ENCODE results near the gene TLN1. TPM values are rescaled to one million over a fixed set of nuclear protein-coding genes. Genes with fewer than 3 reads are reported as not detected.

The TLN1 gene
- polyA plus RNA-seq, 3 donors: 46.6 to 251 (median 93.0) TPM

GRCh38 chr9:35714579-35715252 lies 17.3 kb downstream of the TLN1 start:
- Histone ChIP-seq H2AFZ (ENCODE audit: insufficient read depth, low read depth, low read length, poor library complexity, severe bottlenecking) (no peak overlapping the region), H3K4me2 (replicated peaks; ENCODE audit: extremely low read depth, low read length, poor library complexity, severe bottlenecking) (no peak overlapping the region), H3K9ac (ENCODE audit: insufficient read depth, low read length, poor library complexity, severe bottlenecking) (no peak overlapping the region), H3K27me3 (ENCODE audit: control insufficient read depth in 2 of 2, insufficient read depth in 2 of 2, low read length in 2 of 2) (no peaks in the 10 kb centered on the region), H3K4me3 (replicated peaks in 1 of 3; ENCODE audit: low read depth in 2 of 3, low read length in 3 of 3) (no peak overlapping the region), H3K9me3 (replicated peaks in 1 of 2; ENCODE audit: control insufficient read depth in 1 of 2, insufficient read depth in 1 of 2, low read length in 2 of 2) (no peaks in the 10 kb centered on the region), H3K4me1 (ENCODE audit: control insufficient read depth in 1 of 2, insufficient read depth in 2 of 2, low read length in 2 of 2) (no peaks in the 10 kb centered on the region), H3K36me3 (replicated peaks in 1 of 2; ENCODE audit: control insufficient read depth in 1 of 2, insufficient read depth in 2 of 2, low read length in 2 of 2) (peaks cover 96 to 100% of the 10 kb centered on the region in 2 donors), H4K20me1 (ENCODE audit: insufficient read depth, low read length) (peaks cover 99% of the 10 kb centered on the region), H3K27ac (ENCODE audit: low read depth in 1 of 2, low read length in 2 of 2) (peak overlapping the region in 1 of 2 donors; percentile 44), H3K79me2 (ENCODE audit: insufficient read depth, low read length) (peaks cover 10% of the 10 kb centered on the region)
- TF ChIP-seq, protein P1, sequence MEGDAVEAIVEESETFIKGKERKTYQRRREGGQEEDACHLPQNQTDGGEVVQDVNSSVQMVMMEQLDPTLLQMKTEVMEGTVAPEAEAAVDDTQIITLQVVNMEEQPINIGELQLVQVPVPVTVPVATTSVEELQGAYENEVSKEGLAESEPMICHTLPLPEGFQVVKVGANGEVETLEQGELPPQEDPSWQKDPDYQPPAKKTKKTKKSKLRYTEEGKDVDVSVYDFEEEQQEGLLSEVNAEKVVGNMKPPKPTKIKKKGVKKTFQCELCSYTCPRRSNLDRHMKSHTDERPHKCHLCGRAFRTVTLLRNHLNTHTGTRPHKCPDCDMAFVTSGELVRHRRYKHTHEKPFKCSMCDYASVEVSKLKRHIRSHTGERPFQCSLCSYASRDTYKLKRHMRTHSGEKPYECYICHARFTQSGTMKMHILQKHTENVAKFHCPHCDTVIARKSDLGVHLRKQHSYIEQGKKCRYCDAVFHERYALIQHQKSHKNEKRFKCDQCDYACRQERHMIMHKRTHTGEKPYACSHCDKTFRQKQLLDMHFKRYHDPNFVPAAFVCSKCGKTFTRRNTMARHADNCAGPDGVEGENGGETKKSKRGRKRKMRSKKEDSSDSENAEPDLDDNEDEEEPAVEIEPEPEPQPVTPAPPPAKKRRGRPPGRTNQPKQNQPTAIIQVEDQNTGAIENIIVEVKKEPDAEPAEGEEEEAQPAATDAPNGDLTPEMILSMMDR (IDR thresholded peaks at IDR 0.05): no peak
- H3K9me3 Mint-ChIP-seq: no peaks in the 10 kb centered on the region
- no peak for DNase-seq
- intact Hi-C loops (cut with micrococcal nuclease): no loop called here
- peak overlapping the region in 4 of 7 donors; percentile 11 to 55 (median 30) for H3K27ac Mint-ChIP-seq
- WGBS (ENCODE audit: insufficient coverage): 95% methylated on average over 10 of the region's 13 CpGs
- H3K4me1 Mint-ChIP-seq: no peaks in the 10 kb centered on the region
- H3K4me3 Mint-ChIP-seq: no peak overlapping the region
- peaks cover 0 to 92% of the 10 kb centered on the region in 2 donors for H3K36me3 Mint-ChIP-seq
- H3K27me3 Mint-ChIP-seq (ENCODE audit: low read depth in 3 of 3): peaks cover 0 to 2% (median 0%) of the 10 kb centered on the region in 3 donors

DNA sequence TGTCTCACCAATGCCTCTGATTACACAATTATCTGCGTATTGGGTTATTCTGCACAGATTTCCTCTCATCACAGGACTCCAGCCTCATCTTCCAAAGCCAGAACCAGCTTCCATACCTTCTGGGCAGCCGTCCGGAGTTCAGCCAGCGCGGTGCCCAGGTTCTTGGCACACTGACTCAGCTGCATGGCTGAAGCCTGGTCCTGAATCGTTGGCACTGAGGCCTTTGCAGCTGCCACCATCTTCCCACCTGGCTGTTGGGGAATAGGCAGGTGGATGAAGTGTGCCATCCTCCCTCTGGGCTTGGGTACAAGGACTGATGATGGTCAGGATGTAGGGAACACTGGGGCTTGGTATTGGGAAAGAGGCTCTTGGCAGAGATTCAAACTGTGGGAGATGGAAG lies 17.9 kb downstream of the TLN1 start:
- no peak overlapping the region for H3K4me2 ChIP-seq (replicated peaks; ENCODE audit: extremely low read depth, low read length, poor library complexity, severe bottlenecking)
- Mint-ChIP-seq H3K27ac (no peak overlapping the region), H3K4me1 (no peaks in the 10 kb centered on the region), H3K4me3 (no peak overlapping the region), H3K36me3 (peaks cover 0 to 90% of the 10 kb centered on the region in 2 donors), H3K9me3 (no peaks in the 10 kb centered on the region), H3K27me3 (ENCODE audit: low read depth in 3 of 3) (peaks cover 0 to 2% (median 0%) of the 10 kb centered on the region in 3 donors)
- WGBS (ENCODE audit: insufficient coverage): 97% methylated on average over 5 of the region's 6 CpGs
- no peak overlapping the region for H3K27ac ChIP-seq (ENCODE audit: low read depth in 1 of 2, low read length in 2 of 2)
- TF ChIP-seq, protein P1 (IDR thresholded peaks at IDR 0.05): no peak
- intact Hi-C loops (cut with micrococcal nuclease): no loop called here
- no peak for DNase-seq
- H3K4me1 ChIP-seq (ENCODE audit: control insufficient read depth in 1 of 2, insufficient read depth in 2 of 2, low read length in 2 of 2): no peaks in the 10 kb centered on the region
- no peak overlapping the region for H2AFZ ChIP-seq (ENCODE audit: insufficient read depth, low read depth, low read length, poor library complexity, severe bottlenecking)
- no peak overlapping the region for H3K4me3 ChIP-seq (replicated peaks in 1 of 3; ENCODE audit: low read depth in 2 of 3, low read length in 3 of 3)
- no peaks in the 10 kb centered on the region for H3K27me3 ChIP-seq (ENCODE audit: control insufficient read depth in 2 of 2, insufficient read depth in 2 of 2, low read length in 2 of 2)
- H4K20me1 ChIP-seq (ENCODE audit: insufficient read depth, low read length): peaks cover 97% of the 10 kb centered on the region
- no peak overlapping the region for H3K9ac ChIP-seq (ENCODE audit: insufficient read depth, low read length, poor library complexity, severe bottlenecking)
- peaks cover 94 to 99% of the 10 kb centered on the region in 2 donors for H3K36me3 ChIP-seq (replicated peaks in 1 of 2; ENCODE audit: control insufficient read depth in 1 of 2, insufficient read depth in 2 of 2, low read length in 2 of 2)
- H3K9me3 ChIP-seq (replicated peaks in 1 of 2; ENCODE audit: control insufficient read depth in 1 of 2, insufficient read depth in 1 of 2, low read length in 2 of 2): no peaks in the 10 kb centered on the region
- H3K79me2 ChIP-seq (ENCODE audit: insufficient read depth, low read length): peaks cover 7% of the 10 kb centered on the region

All from CD14-positive monocyte (primary cell).